GM19463 (cell line): ENCODE results near the gene STARD4.

Experiments
- ATAC-seq: cut with Tn5 transposase; IDR thresholded peaks from one replicate; pipeline ENCODE4 v1.9.1; 2021; ENCODE audit warnings: mild to moderate bottlenecking, moderate library complexity; ENCODE audit not compliant: unreplicated experiment

The STARD4 gene

DNA sequence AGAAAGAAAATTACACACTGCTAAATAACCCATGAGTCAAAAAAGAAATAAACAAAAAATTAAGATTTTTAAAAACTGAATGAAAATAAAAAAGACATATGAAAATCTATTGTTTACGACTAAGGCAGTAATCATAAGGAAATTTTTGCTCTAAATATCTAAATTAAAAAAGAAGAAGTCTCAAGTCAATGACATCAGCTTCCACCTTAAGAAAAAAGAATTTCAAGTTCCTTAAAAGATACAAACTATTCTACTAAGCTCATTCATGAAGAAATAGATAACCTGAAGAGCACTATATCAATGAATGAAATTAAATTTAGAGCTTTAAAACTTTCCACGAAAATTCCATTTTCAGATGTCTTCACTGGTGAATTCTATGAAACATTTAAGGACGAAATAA lies 15.7 kb upstream of the STARD4 start:
- ATAC-seq = no peak

GRCh38 chr5:111520908-111521307 lies 8.6 kb upstream of the STARD4 start:
- ATAC-seq = no peak

- no peak for ATAC-seq
Observed at GRCh38 chr5:111518777-111519176, 6.4 kb upstream of the STARD4 start.

GRCh38 chr5:111517853-111518501 lies 5.6 kb upstream of the STARD4 start:
- ATAC-seq = peak; percentile 72

GRCh38 chr5:111514087-111514486 lies 1.8 kb upstream of the STARD4 start:
- ATAC-seq = no peak

- ATAC-seq = no peak
Observed at GRCh38 chr5:111513131-111513520, 791 bp upstream of the STARD4 start.

DNA sequence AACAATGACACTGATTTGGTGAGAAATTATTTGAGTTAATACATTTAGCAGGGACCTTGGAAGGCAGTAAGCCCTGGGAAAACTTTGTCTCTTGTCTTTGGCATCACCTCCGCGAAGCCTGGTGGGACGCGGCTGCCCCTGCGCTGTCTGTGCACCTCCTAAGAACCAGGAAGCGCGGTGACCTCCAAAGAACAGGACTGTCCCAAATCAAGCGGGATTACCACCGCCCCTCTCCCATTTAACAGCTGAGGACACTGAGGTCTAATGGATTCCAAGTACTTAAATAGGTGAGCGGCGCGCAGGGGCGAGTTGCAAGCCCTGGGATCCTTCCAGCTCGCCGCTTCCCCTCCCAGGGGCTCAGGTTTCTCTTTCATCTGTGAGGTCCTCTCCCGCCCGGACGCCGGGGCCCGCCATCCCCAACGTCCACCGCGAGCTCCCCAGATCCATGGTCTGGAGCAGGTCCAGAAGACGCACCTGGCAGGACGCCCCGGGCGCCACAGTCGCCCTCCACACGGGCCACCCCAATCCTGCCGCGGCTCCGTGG lies 432 bp downstream of the STARD4 start:
- peak; percentile 16 for ATAC-seq

- ATAC-seq = no peak
Observed at GRCh38 chr5:111511174-111511830, 1.0 kb downstream of the STARD4 start.

GRCh38 chr5:111509119-111509518 lies 3.2 kb downstream of the STARD4 start:
- ATAC-seq = no peak

- no peak for ATAC-seq
Observed at GRCh38 chr5:111507276-111507675, 5.1 kb downstream of the STARD4 start.

DNA sequence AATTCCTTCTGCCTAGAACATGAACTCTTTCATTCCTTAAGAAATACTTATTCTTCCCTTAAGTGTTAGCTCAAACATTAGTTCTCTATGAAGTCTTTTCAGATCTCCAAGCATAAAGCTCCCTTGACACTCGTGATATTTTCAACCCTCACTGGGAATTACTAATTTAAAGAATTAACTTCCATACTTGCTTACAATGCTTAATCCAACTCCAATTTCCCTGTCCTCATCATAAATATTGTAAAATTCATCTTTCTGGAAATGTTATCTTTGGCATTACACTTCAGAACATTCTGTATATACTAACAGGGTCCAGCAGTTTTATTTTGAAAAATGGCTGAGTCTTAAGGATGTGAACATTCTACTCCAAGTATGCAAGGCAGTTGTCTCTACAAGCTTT lies 7.2 kb downstream of the STARD4 start:
- no peak for ATAC-seq

DNA sequence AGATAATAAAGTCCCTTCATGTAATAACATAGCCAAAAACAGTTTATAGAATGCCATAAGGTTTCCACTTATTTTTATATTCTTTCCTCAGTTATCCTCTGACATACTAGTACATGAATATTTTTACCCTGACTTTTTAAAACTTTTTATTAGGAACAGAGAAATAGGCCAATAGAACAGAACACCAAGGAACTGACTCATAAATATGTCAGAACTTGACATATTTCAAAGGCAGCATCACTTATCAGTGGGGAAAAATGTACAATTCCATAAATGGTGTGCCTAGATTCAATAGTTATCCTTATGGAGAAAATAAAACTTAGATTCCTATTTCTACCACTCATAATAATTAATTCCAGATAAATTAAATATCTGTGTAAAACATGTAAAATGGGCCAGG lies 9.4 kb downstream of the STARD4 start:
- no peak for ATAC-seq

DNA sequence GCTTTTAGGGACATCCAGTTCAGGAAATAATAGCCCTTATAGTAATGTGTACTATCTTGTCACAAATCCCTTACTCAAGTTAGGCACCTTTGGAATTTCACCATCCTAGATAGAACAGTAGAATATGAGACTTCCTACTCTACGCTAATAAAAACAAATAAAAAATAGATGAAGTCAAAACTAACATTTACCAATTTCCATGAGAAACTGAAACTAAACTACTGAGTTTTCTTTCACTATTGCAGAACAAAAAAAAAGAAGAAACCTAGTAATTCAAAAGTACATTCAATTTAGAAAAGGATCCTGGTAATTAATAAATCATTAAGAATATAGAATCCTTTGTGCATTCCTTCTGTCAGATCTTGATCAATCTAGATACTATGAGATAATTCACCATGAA lies 14.0 kb downstream of the STARD4 start:
- ATAC-seq = no peak

GRCh38 chr5:111495159-111495558 lies 17.2 kb downstream of the STARD4 start:
- no peak for ATAC-seq

DNA sequence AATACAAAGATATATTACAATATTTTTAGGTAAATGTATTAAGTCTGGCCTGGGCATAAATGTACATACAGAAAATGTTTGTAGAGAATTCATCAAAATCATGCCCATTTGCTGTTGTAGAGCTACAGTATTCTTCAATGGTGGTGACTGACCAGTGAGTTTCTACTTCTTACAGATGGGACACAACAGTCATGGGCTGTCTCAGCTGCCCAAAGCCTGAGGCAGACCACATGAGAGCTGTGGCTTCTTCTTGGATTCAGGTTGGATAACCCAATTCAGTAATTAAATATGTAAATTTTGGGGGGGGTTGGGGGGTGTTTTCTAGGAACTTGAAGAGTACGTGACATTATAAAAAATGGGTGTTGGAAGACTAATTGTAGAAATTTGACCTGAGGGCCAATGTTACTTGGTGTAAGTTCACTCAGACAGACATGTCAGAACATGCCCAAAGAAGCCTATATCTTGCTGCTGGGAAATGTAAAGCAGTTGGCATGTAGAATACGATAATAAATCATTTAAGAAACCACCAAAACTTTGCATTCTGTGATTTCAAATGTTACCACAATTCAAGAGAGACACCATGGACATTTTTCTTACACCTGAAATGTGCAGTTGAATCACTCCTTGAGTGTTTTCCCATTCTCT lies 17.9 kb downstream of the STARD4 start:
- ATAC-seq = no peak

GRCh38 chr5:111493031-111493430 lies 19.3 kb downstream of the STARD4 start:
- ATAC-seq = no peak

GRCh38 chr5:111488353-111488752 lies 24.0 kb downstream of the STARD4 start:
- ATAC-seq = no peak

- no peak for ATAC-seq
Observed at GRCh38 chr5:111486926-111487325, 25.4 kb downstream of the STARD4 start.

DNA sequence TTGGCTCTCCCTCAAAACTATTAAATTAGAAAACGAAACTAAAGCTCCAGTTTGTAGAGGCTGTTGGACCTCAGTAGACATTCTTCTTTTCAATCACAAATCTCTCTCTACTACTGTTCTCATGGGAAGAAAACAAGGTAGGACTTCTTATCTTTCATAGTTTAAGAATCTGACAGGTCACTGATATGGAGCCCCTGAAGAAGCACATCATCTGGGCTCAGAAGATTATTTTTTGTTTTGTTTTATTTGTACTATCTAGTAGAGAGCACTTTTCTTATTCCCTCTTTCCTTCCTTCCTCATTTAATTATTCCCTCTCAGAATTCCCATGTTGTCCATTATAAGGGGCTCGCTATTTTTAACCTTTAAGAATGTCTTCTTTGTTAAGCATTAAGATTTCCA lies 26.3 kb downstream of the STARD4 start:
- ATAC-seq = no peak

DNA sequence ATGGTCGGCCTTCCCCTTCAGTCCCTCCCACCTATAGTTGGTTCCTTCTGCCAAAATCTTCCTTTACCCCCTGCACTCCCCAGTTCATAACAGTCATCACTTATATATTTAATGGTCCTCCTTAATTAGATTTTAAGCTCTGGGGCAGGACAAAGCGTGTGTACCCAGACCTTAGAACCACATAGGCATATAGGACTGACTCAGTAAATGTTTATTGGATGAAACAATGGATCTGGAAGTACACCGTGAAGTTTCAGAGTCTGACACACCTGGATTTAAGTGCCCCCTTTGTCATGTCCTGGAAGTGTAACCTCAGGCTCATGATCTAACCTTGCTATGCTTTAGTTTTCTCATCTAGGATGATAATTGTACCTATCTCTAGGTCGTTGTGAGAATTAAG lies 32.0 kb downstream of the STARD4 start:
- no peak for ATAC-seq

DNA sequence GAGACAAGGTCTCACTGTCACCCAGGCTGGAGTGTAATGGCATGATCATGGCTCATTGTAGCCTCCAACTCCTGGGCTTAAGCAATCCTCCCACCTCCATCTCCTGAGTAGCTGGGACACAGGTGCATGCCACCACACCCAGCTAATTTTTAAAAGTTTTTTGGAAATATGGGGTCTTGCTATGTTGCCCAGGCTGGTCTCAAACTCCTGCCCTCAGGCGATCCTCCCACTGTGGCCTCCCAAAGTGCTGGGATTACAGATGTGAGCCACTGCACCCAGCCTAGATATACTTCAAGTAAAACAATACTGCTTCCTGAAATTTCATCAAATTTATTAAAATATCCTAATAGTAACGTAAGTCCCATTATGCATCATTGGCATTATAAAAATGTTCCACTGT lies 33.4 kb downstream of the STARD4 start:
- no peak for ATAC-seq

- ATAC-seq = no peak
Observed at GRCh38 chr5:111478266-111478665, 34.1 kb downstream of the STARD4 start.
